IPS-NIHi7 (cell line): ENCODE data around the gene PAFAH2.

Source experiments
- DNase-seq: peaks from one replicate; pipeline ENCODE4 v3.0.0; 2012; ENCODE audit warnings: mixed read lengths; ENCODE audit errors: extremely low spot score

The PAFAH2 gene

GRCh38 chr1:26031611-26032220 lies 33.9 kb upstream of the PAFAH2 start:
- no peak for DNase-seq

- no peak for DNase-seq
Measured at GRCh38 chr1:26031196-26031595, 33.3 kb upstream of the PAFAH2 start.

- DNase-seq, result no peak
Measured at GRCh38 chr1:26029864-26030481, 32.1 kb upstream of the PAFAH2 start.

- DNase-seq, result no peak
Measured at GRCh38 chr1:26029054-26029863, 31.4 kb upstream of the PAFAH2 start.

GRCh38 chr1:26028490-26028980 lies 30.7 kb upstream of the PAFAH2 start:
- no peak for DNase-seq

GRCh38 chr1:26027716-26028489 lies 30.0 kb upstream of the PAFAH2 start:
- no peak for DNase-seq

GRCh38 chr1:26025517-26025916 lies 27.7 kb upstream of the PAFAH2 start:
- DNase-seq, result no peak

- DNase-seq, result no peak
Measured at GRCh38 chr1:26025060-26025459, 27.2 kb upstream of the PAFAH2 start.

GRCh38 chr1:26023826-26024225 lies 26.0 kb upstream of the PAFAH2 start:
- no peak for DNase-seq

- DNase-seq, result no peak
Measured at GRCh38 chr1:26023009-26023408, 25.1 kb upstream of the PAFAH2 start.

- DNase-seq, result no peak
Measured at GRCh38 chr1:26022404-26022779, 24.5 kb upstream of the PAFAH2 start.

- peak; percentile 96 for DNase-seq
Measured at GRCh38 chr1:26021647-26022403, 24.0 kb upstream of the PAFAH2 start, which contains the start of gene EXTL1. Gene EXTL1, plus strand, starts transcription at chr1:26021775. Its CDS starts 872 bp downstream, at chr1:26022647.

GRCh38 chr1:26020941-26021646 lies 23.2 kb upstream of the PAFAH2 start:
- DNase-seq, result no peak

GRCh38 chr1:26020330-26020768 lies 22.5 kb upstream of the PAFAH2 start:
- no peak for DNase-seq

- no peak for DNase-seq
Measured at GRCh38 chr1:26019641-26020315, 21.9 kb upstream of the PAFAH2 start.

GRCh38 chr1:26017606-26018005 lies 19.7 kb upstream of the PAFAH2 start:
- no peak for DNase-seq

- no peak for DNase-seq
Measured at GRCh38 chr1:26016953-26017545, 19.2 kb upstream of the PAFAH2 start.

- DNase-seq, result no peak
Measured at GRCh38 chr1:26016258-26016952, 18.5 kb upstream of the PAFAH2 start.

GRCh38 chr1:26015358-26015757 lies 17.5 kb upstream of the PAFAH2 start:
- no peak for DNase-seq
